ENCODE results near the gene MYH11.

Gene MYH11

DNA sequence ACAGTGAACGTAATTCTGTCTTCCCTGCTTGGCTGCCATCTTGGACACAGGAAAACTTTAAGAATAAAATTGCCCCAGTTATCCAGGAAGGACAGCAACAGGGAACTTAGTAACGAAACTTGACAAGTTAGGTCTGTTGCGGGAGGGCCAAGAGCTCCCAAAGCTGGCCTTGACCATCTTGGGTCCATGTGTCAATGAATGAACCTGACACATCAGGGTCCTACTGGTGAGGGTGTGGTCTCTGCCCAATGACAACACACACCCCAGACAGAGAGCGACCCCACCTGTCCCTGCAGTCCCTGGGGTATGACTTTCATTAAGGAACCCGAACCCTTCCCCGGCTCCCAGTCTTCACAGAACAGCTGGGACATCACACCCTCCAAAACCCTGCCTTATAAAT lies 110.5 kb downstream of the MYH11 start:
- TF ChIP-seq, protein P1, sequence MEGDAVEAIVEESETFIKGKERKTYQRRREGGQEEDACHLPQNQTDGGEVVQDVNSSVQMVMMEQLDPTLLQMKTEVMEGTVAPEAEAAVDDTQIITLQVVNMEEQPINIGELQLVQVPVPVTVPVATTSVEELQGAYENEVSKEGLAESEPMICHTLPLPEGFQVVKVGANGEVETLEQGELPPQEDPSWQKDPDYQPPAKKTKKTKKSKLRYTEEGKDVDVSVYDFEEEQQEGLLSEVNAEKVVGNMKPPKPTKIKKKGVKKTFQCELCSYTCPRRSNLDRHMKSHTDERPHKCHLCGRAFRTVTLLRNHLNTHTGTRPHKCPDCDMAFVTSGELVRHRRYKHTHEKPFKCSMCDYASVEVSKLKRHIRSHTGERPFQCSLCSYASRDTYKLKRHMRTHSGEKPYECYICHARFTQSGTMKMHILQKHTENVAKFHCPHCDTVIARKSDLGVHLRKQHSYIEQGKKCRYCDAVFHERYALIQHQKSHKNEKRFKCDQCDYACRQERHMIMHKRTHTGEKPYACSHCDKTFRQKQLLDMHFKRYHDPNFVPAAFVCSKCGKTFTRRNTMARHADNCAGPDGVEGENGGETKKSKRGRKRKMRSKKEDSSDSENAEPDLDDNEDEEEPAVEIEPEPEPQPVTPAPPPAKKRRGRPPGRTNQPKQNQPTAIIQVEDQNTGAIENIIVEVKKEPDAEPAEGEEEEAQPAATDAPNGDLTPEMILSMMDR (conservative IDR thresholded peaks at IDR 0.05; ENCODE audit: control insufficient read depth, insufficient read depth, low read depth, low read length) = no peak
- DNase-seq (ENCODE audit: low read depth) = no peak
- H3K4me3 ChIP-seq (ENCODE audit: control insufficient read depth, low read depth, low read length) = no peak overlapping the region

DNA sequence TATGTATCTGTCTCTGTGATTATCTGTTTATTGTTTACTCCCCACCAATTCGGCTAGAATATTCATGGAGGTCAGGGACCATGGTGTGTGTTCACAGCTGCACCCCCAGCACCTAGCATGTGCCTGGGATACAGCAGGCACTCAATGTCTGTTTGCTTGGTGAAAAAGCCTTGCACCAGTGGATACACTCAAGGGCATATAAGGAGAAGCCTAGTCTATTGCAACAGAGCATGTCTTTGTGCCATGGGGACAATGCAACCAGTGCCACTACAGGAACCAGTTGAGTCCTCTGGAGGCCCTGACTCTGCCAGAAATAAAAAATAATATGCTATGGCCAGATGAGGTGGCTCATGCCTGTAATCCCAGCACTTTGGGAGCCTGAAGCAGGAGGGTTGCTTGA lies 113.2 kb downstream of the MYH11 start:
- no peak for DNase-seq (ENCODE audit: low read depth)
- TF ChIP-seq, protein P1 (conservative IDR thresholded peaks at IDR 0.05; ENCODE audit: control insufficient read depth, insufficient read depth, low read depth, low read length) = no peak
- H3K4me3 ChIP-seq (ENCODE audit: control insufficient read depth, low read depth, low read length) = no peak overlapping the region

DNA sequence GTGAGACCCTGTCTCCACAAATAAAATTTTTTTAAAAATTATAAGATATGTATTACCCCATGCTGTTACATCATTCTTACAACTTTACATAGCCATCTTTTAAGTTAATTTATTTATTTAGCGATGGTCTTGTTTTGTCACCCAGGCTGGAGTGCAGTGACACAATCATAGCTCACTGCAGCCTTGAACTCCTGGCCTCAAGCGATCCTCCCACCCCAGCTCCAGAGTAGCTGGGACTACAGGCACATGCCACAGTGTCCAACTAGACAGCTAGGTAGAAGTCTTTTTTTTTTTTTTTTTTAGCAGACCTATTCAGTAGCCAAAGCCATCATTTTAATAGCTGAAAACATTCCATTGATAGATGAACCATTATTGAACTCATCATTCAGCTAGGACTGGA lies 114.1 kb downstream of the MYH11 start:
- H3K4me3 ChIP-seq (ENCODE audit: control insufficient read depth, low read depth, low read length) = no peak overlapping the region
- no peak for DNase-seq (ENCODE audit: low read depth)
- TF ChIP-seq, protein P1 (conservative IDR thresholded peaks at IDR 0.05; ENCODE audit: control insufficient read depth, insufficient read depth, low read depth, low read length) = no peak

DNA sequence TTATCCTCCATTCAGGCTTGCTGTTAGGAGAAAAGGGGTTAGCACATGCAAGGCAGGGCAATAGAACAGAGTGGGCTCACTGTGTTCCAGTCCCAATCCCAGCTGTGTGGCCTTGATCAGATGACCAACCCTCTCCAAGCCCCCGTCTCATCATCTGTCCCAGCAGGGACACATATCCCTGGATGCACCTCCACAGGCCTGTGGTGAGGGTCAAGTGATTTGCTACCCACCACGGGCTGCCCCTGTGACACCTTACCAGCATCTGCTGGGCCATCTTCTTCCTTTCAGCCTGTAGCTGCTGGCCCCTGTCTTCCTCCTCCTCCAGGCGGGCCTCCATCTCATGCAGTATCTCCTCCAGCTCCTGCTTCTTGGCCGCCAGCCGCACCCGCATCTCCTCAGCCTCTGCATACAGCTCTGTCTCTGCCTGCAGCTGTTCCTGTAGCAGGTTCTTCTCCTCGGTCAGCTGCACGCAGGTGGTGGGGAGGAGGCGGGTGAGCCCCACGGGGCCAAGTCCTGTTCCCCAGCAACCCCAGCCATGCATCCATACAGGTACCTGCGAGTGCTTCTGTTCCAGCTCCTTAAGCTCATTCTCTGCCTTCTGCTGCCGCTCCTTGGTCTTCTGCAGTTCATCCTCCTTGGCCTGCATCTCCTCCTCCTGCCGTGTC lies 115.5 kb downstream of the MYH11 start:
- TF ChIP-seq, protein P1 (conservative IDR thresholded peaks at IDR 0.05; ENCODE audit: control insufficient read depth, insufficient read depth, low read depth, low read length) = no peak
- no peak overlapping the region for H3K4me3 ChIP-seq (ENCODE audit: control insufficient read depth, low read depth, low read length)
- no peak for DNase-seq (ENCODE audit: low read depth)

DNA sequence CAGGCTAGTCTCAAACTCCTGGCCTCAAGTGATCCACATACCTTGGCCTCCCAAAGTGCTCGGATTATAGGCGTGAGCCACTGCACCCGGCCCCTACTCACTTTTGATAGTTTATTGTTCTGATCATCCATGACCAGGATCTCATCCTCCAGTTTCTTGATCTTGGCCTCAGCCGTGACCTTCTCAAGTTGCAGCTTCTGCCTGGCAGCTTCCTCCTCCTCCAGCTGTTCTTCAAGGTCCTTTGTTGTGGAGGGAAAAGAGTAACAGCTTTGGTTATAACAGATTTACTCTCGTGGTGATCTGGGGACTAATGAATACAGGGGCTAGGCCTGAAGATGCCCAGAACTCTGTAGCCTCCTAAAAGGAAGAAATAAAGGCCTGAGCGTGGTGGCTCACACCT lies 116.9 kb downstream of the MYH11 start:
- no peak overlapping the region for H3K4me3 ChIP-seq (ENCODE audit: control insufficient read depth, low read depth, low read length)
- no peak for DNase-seq (ENCODE audit: low read depth)
- TF ChIP-seq, protein P1 (conservative IDR thresholded peaks at IDR 0.05; ENCODE audit: control insufficient read depth, insufficient read depth, low read depth, low read length) = no peak

DNA sequence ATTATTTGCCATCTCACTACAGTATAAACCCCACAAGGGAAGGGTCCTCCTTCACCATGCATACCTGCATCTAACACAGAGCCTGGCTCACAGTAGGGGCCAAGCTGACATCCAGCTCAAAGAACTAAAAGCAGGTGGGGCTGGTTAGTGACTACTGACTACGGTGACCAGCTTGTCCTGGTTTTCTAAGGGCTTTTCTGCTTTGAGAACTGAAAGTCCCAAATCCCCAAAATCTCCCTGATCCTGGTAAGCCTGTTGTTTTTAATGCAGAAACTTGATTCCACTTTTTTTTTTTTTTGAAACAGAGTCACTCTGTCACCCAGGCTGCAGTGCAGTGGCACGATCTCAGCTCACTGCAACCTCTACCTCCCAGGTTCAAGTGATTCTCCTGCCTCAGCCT lies 117.4 kb downstream of the MYH11 start:
- TF ChIP-seq, protein P1 (conservative IDR thresholded peaks at IDR 0.05; ENCODE audit: control insufficient read depth, insufficient read depth, low read depth, low read length) = no peak
- no peak for DNase-seq (ENCODE audit: low read depth)
- no peak overlapping the region for H3K4me3 ChIP-seq (ENCODE audit: control insufficient read depth, low read depth, low read length)

All from fibroblast of mammary gland (primary cell).